Measurements from ENCODE around the gene TDRD3.
"Not testable (repeated sequence)": the region's sequence is repeated elsewhere in the genome, so short reads cannot be mapped to it uniquely, and the experiment has no call there.

TDRD3 gene

GRCh38 chr13:60398379-60398891 lies 1.4 kb downstream of the TDRD3 start:
- peak; percentile 22 to 39 for DNase-seq (ENCODE audit: low read depth in 2 of 2)
- no peak for TF ChIP-seq CTCF (IDR thresholded peaks at IDR 0.05; ENCODE audit: low read depth, low read length)
- peak overlapping the region; percentile 58 to 77 for H3K4me3 ChIP-seq (replicated peaks in 1 of 2; ENCODE audit: low read depth in 2 of 2, low read length in 2 of 2)

- DNase-seq (ENCODE audit: low read depth in 2 of 2): peak in 1 of 2 donors; percentile 12
- TF ChIP-seq CTCF (IDR thresholded peaks at IDR 0.05; ENCODE audit: low read depth, low read length): no peak
Observed at GRCh38 chr13:60398907-60399589, 2.0 kb downstream of the TDRD3 start.

GRCh38 chr13:60402022-60402421 lies 5.0 kb downstream of the TDRD3 start:
- TF ChIP-seq CTCF (IDR thresholded peaks at IDR 0.05; ENCODE audit: low read depth, low read length): no peak
- H3K4me3 ChIP-seq (replicated peaks in 1 of 2; ENCODE audit: low read depth in 2 of 2, low read length in 2 of 2): no peak overlapping the region
- peak in 1 of 2 donors; percentile 12 for DNase-seq (ENCODE audit: low read depth in 2 of 2)

More at GRCh38 chr13:60398907-60399589, 2.0 kb downstream of the TDRD3 start:
- no peak overlapping the region for H3K4me3 ChIP-seq (replicated peaks in 1 of 2; ENCODE audit: low read depth in 2 of 2, low read length in 2 of 2)

GRCh38 chr13:60407095-60407494 lies 10.1 kb downstream of the TDRD3 start:
- no peak overlapping the region for H3K4me3 ChIP-seq (replicated peaks in 1 of 2; ENCODE audit: low read depth in 2 of 2, low read length in 2 of 2)
- no peak for DNase-seq (ENCODE audit: low read depth in 2 of 2)
- TF ChIP-seq CTCF (IDR thresholded peaks at IDR 0.05; ENCODE audit: low read depth, low read length): no peak

GRCh38 chr13:60407852-60408251 lies 10.8 kb downstream of the TDRD3 start:
- H3K4me3 ChIP-seq (replicated peaks in 1 of 2; ENCODE audit: low read depth in 2 of 2, low read length in 2 of 2); DNase-seq (ENCODE audit: low read depth in 2 of 2): not testable (repeated sequence)

DNA sequence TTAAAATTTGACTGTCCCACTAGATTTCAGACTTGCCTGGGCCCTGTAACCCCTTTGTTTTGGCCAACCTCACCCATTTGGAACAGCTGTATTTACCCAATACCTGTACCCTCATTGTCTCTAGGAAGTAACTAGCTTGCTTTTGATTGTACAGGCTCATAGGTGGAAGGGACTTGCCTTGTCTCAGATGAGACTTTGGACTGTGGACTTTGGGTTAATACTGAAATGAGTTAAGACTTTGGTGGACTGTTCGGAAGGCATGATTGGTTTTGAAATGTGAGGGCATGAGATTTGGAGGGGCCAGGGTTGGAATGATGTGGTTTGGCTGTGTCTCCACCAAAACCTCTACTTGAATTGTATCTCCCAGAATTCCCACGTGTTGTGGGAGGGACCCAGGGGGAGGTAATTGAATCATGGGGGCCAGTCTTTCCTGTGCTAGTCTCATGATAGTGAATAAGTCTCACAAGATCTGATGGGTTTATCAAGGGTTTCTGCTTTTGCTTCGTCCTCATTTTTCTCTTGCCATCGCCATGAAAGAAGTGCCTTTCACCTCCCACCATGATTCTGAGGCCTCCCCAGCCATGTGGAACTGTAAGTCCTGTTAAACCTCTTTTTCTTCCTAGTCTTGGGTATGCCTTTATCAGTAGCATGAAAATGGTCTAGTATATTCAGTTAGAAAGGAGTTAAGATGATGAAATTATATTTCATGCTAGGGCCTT lies 12.7 kb downstream of the TDRD3 start:
- H3K4me3 ChIP-seq (replicated peaks in 1 of 2; ENCODE audit: low read depth in 2 of 2, low read length in 2 of 2); DNase-seq (ENCODE audit: low read depth in 2 of 2): not testable (repeated sequence)

GRCh38 chr13:60410299-60410698 lies 13.3 kb downstream of the TDRD3 start:
- no peak for TF ChIP-seq CTCF (IDR thresholded peaks at IDR 0.05; ENCODE audit: low read depth, low read length)
- no peak for DNase-seq (ENCODE audit: low read depth in 2 of 2)
- H3K4me3 ChIP-seq (replicated peaks in 1 of 2; ENCODE audit: low read depth in 2 of 2, low read length in 2 of 2): no peak overlapping the region

Data from cardiac fibroblast (primary cell).